HuH-7.5 (cell line): ENCODE measurements around the gene VWA5B1.
A peak's percentile ranks its signal among the peaks of the same experiment; 100 is the strongest.

ENCODE experiments used
- DNase-seq: peaks from one replicate; pipeline ENCODE4 v3.0.0; 2011; ENCODE audit warnings: low spot score

Gene VWA5B1

GRCh38 chr1:20349561-20349960, 58.9 kb downstream of the VWA5B1 start:
- DNase-seq, result no peak

- no peak for DNase-seq
Observed at GRCh38 chr1:20349971-20350370, 59.3 kb downstream of the VWA5B1 start.

GRCh38 chr1:20350421-20350820, 59.7 kb downstream of the VWA5B1 start:
- no peak for DNase-seq

- DNase-seq, result no peak
Observed at GRCh38 chr1:20351911-20352701, 61.4 kb downstream of the VWA5B1 start.

- DNase-seq, result no peak
Observed at GRCh38 chr1:20353836-20354235, 63.2 kb downstream of the VWA5B1 start.

- no peak for DNase-seq
Observed at GRCh38 chr1:20354610-20355009, 63.9 kb downstream of the VWA5B1 start.

GRCh38 chr1:20355101-20355827, 64.6 kb downstream of the VWA5B1 start:
- DNase-seq, result no peak

- DNase-seq, result no peak
Observed at GRCh38 chr1:20355828-20356735, 65.4 kb downstream of the VWA5B1 start.

GRCh38 chr1:20356850-20357459, 66.3 kb downstream of the VWA5B1 start:
- DNase-seq, result no peak

GRCh38 chr1:20357796-20358195, 67.1 kb downstream of the VWA5B1 start:
- DNase-seq, result no peak

GRCh38 chr1:20358761-20359263, 68.1 kb downstream of the VWA5B1 start:
- DNase-seq, result peak; percentile 44

GRCh38 chr1:20359451-20360330, 69.0 kb downstream of the VWA5B1 start:
- no peak for DNase-seq

GRCh38 chr1:20361401-20361800, 70.7 kb downstream of the VWA5B1 start:
- no peak for DNase-seq

GRCh38 chr1:20361805-20362381, 71.2 kb downstream of the VWA5B1 start:
- DNase-seq, result peak; percentile 92

GRCh38 chr1:20362856-20363255, 72.2 kb downstream of the VWA5B1 start:
- DNase-seq, result no peak

GRCh38 chr1:20365421-20366055, 74.9 kb downstream of the VWA5B1 start:
- no peak for DNase-seq

- DNase-seq, result no peak
Observed at GRCh38 chr1:20366056-20366462, 75.4 kb downstream of the VWA5B1 start.

- no peak for DNase-seq
Observed at GRCh38 chr1:20366463-20367115, 75.9 kb downstream of the VWA5B1 start.

GRCh38 chr1:20367116-20367585, 76.5 kb downstream of the VWA5B1 start:
- peak; percentile 51 for DNase-seq
